Neural cell (in vitro differentiated cells): ENCODE results near the gene LAMB2.

Source experiments
- CTCF ChIP-seq: fragments of 450-650 bp; IDR thresholded peaks from 2 replicates; pipeline ENCODE4 v1.5.1; 2014; ENCODE audit warnings: antibody characterized with exemption, mild to moderate bottlenecking, moderate library complexity; ENCODE audit not compliant: poor library complexity, severe bottlenecking
- EP300 ChIP-seq: fragments of 450-650 bp; conservative IDR thresholded peaks from 2 replicates; pipeline ENCODE4 v1.6.1; 2014; ENCODE audit warnings: antibody characterized with exemption, mild to moderate bottlenecking, moderate library complexity; ENCODE audit not compliant: poor library complexity, severe bottlenecking
- EZH2 ChIP-seq: fragments of 200-600, 300-800 bp; shearing (Covaris generic), sonication (generic); IDR thresholded peaks from 2 replicates; pipeline ENCODE4 v1.6.1; 2014; ENCODE audit warnings: antibody characterized with exemption, low read length, borderline replicate concordance, mild to moderate bottlenecking; ENCODE audit not compliant: insufficient read depth, poor library complexity, severe bottlenecking
- MXI1 ChIP-seq: fragments of 450-650 bp; conservative IDR thresholded peaks from 2 replicates; pipeline ENCODE4 v1.6.1; 2014; ENCODE audit warnings: antibody characterized with exemption, mild to moderate bottlenecking; ENCODE audit not compliant: poor library complexity, severe bottlenecking
- POLR2AphosphoS5 ChIP-seq: IDR thresholded peaks from 2 replicates; pipeline ENCODE4 v1.6.1; 2012
- RAD21 ChIP-seq: fragments of 450-650 bp; conservative IDR thresholded peaks from 2 replicates; pipeline ENCODE4 v1.6.1; 2014; ENCODE audit warnings: antibody characterized with exemption, mild to moderate bottlenecking, moderate library complexity
- SMC3 ChIP-seq: fragments of 450-650 bp; conservative IDR thresholded peaks from 2 replicates; pipeline ENCODE4 v1.6.1; 2014; ENCODE audit warnings: antibody characterized with exemption, mild to moderate bottlenecking, moderate library complexity; ENCODE audit not compliant: poor library complexity
- TAF1 ChIP-seq: IDR thresholded peaks from 2 replicates; pipeline ENCODE4 v1.6.1; 2012; ENCODE audit warnings: low read depth
- TF ChIP-seq, protein P1 (sequence below): IDR thresholded peaks from 2 replicates; pipeline ENCODE4 v1.6.1; 2012; ENCODE audit warnings: borderline replicate concordance

DNA sequence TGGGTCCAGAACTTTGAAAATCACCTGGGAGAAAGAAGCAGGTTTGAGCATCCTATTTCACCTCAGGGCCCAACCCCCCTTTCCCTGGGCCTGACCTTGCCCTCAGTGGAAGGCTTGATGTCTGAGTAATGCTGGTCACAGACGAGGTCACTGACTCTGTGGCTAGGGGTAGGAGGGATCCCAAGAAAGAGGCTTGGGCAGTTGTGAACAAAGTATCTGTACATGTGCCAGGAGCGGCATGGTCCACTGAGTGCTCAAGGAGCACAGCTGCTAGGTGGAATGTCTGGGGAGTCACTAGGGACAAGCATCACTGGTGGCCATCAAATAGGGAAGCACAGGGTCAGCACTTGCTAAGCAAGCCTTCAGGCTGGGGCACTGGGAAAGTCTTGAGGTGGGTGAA lies 25.9 kb upstream of the LAMB2 start:
- TF ChIP-seq CTCF (no peak), TAF1 (no peak), MXI1 (no peak), EZH2 (no peak), RAD21 (no peak), SMC3 (no peak), EP300 (no peak), POLR2AphosphoS5 (no peak)
- TF ChIP-seq, protein P1, sequence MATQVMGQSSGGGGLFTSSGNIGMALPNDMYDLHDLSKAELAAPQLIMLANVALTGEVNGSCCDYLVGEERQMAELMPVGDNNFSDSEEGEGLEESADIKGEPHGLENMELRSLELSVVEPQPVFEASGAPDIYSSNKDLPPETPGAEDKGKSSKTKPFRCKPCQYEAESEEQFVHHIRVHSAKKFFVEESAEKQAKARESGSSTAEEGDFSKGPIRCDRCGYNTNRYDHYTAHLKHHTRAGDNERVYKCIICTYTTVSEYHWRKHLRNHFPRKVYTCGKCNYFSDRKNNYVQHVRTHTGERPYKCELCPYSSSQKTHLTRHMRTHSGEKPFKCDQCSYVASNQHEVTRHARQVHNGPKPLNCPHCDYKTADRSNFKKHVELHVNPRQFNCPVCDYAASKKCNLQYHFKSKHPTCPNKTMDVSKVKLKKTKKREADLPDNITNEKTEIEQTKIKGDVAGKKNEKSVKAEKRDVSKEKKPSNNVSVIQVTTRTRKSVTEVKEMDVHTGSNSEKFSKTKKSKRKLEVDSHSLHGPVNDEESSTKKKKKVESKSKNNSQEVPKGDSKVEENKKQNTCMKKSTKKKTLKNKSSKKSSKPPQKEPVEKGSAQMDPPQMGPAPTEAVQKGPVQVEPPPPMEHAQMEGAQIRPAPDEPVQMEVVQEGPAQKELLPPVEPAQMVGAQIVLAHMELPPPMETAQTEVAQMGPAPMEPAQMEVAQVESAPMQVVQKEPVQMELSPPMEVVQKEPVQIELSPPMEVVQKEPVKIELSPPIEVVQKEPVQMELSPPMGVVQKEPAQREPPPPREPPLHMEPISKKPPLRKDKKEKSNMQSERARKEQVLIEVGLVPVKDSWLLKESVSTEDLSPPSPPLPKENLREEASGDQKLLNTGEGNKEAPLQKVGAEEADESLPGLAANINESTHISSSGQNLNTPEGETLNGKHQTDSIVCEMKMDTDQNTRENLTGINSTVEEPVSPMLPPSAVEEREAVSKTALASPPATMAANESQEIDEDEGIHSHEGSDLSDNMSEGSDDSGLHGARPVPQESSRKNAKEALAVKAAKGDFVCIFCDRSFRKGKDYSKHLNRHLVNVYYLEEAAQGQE: no peak
